ENCODE measurements around the gene DHRSX.
"Not testable (repeated sequence)": the region's sequence is repeated elsewhere in the genome, so short reads cannot be mapped to it uniquely, and the experiment has no call there.

DHRSX gene

GRCh38 chrX:2299871-2300270 lies 200.9 kb downstream of the DHRSX start:
- DNase-seq, result no peak

- no peak for DNase-seq
These were observed 214.0 kb downstream of the DHRSX start for GRCh38 chrX:2286731-2287130.

GRCh38 chrX:2284601-2285000 lies 216.2 kb downstream of the DHRSX start:
- no peak for DNase-seq

- no peak for DNase-seq
These were observed 216.6 kb downstream of the DHRSX start for GRCh38 chrX:2284133-2284532.

- DNase-seq, result no peak
These were observed 217.5 kb downstream of the DHRSX start for GRCh38 chrX:2283111-2283859.

GRCh38 chrX:2282490-2283090 lies 218.2 kb downstream of the DHRSX start:
- DNase-seq, result no peak

- no peak for DNase-seq
These were observed 228.4 kb downstream of the DHRSX start for GRCh38 chrX:2272337-2272736.

GRCh38 chrX:2271595-2271994 lies 229.2 kb downstream of the DHRSX start:
- not testable (repeated sequence) for DNase-seq

GRCh38 chrX:2270783-2271182 lies 230.0 kb downstream of the DHRSX start:
- DNase-seq, result not testable (repeated sequence)

GRCh38 chrX:2267890-2268289 lies 232.9 kb downstream of the DHRSX start:
- no peak for DNase-seq

- no peak for DNase-seq
These were observed 234.1 kb downstream of the DHRSX start for GRCh38 chrX:2266445-2267349.

GRCh38 chrX:2265658-2266444 lies 234.9 kb downstream of the DHRSX start:
- not testable (repeated sequence) for DNase-seq

GRCh38 chrX:2264179-2265030 lies 236.4 kb downstream of the DHRSX start:
- peak in 1 of 5 donors; percentile 19 for DNase-seq

- no peak for DNase-seq
These were observed 237.6 kb downstream of the DHRSX start for GRCh38 chrX:2263203-2263602.

GRCh38 chrX:2262668-2263055 lies 238.1 kb downstream of the DHRSX start:
- no peak for DNase-seq

- DNase-seq, result no peak
These were observed 238.7 kb downstream of the DHRSX start for GRCh38 chrX:2261831-2262667.

- no peak for DNase-seq
These were observed 248.3 kb downstream of the DHRSX start for GRCh38 chrX:2252331-2253065.

- no peak for DNase-seq
These were observed 249.6 kb downstream of the DHRSX start for GRCh38 chrX:2251211-2251610.

- DNase-seq, result no peak
These were observed 256.8 kb downstream of the DHRSX start for GRCh38 chrX:2243913-2244460.

- DNase-seq, result no peak
These were observed 257.8 kb downstream of the DHRSX start for GRCh38 chrX:2242980-2243379.
